Measurements from ENCODE around the gene LSM12. TPM values are rescaled to one million over a fixed set of nuclear protein-coding genes. Genes with fewer than 3 reads are reported as not detected.
A peak's percentile ranks its signal among the peaks of the same experiment; 100 is the strongest.

LSM12 gene
- total and polyA plus RNA-seq, 2 of the 8 experiments (the other 6 are each of a cell fraction or from before 2014, with no cell fraction given): 69.8 to 142 TPM

DNA sequence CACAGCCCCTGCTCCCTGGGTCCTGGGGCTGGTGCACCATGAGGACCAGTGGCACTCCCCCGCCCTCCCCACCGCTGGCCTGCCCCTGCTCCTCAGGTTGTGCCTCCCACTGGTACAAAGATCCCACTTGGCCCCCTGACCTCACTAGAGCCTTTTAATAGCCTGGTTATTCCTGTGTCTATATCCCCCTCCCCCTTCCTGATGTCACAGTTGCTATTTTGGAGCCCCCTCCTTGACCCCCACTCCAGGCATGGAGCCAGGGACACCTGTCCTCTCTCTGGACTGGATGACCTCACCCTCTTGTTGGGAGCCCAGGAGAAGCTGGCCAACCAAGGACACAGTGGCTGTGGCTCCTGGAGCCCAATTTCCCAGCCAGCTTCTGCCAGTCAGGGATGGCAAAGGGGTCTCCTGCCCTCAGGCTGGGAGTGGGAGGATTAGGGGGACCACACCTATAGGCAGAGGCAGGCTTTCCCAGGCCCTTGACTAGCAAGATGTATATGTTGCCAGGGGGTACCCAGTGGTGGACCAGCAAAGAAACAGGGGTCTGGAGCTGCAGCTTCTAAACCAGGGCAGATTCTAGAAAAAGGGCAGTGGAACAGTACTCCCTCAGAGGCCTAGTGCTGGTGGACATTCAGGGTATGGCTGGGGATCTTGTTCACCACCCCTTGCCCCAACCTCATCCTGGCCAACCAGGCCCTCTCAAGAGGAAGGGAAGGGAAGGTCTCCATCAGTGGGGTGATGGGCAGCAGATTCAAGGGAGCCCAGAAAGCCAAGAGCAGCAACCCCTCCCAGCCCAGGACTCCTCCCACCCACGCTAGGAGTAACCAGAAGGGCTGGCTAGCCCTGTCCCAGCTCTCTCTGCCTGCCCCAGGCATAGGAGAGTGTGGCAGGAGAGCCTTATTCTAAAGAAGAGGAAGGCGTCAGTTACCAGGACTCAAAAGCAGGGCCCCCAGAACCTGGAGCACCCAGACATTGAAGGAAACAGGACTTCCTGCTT lies 46.1 kb upstream of the LSM12 start:
- peaks cover 0 to 34% (median 26%) of the 10 kb centered on the region in 4 experiments; a peak in 6 of 7 replicates for H3K4me1 ChIP-seq (replicated peaks in 1 of 4; ENCODE audit: control insufficient read depth in 3 of 4, insufficient read depth in 4 of 4, low read length in 3 of 4)
- H3K23ac ChIP-seq (ENCODE audit: insufficient read length): no peak overlapping the region
- no peak overlapping the region for H3K4ac ChIP-seq (replicated peaks; ENCODE audit: insufficient read length, low read depth, low read length)
- H3K14ac ChIP-seq (ENCODE audit: insufficient read length): no peak overlapping the region
- no peaks in the 10 kb centered on the region for H3K9me3 ChIP-seq (ENCODE audit: insufficient read depth in 2 of 2, low read depth in 1 of 2, low read length in 1 of 2)
- peaks cover 0 to 2% (median 0%) of the 10 kb centered on the region in 4 experiments; a peak in 4 of 8 replicates for H3K36me3 ChIP-seq (ENCODE audit: control insufficient read depth in 2 of 4, insufficient read depth in 4 of 4, low read length in 3 of 4)
- H3K4me2 ChIP-seq (ENCODE audit: insufficient read depth in 1 of 2, low read depth in 2 of 2, low read length in 2 of 2): peak overlapping the region in 1 of 2 experiments; percentile 52; a peak in 1 of 4 replicates
- no peaks in the 10 kb centered on the region; the same call in 1 of the 2 replicates for H3K23me2 ChIP-seq (ENCODE audit: low read depth, low read length)
- WGBS, 2 experiments (ENCODE audit: extremely low coverage in 1 of 2, insufficient coverage in 1 of 2, insufficient read length in 1 of 2, insufficient replicate concordance in 2 of 2, low coverage in 1 of 2, low lambda C conversion rate in 2 of 2, missing lambda C conversion rate in 1 of 2): 69% methylated on average over 4 of the region's 4 CpGs; no CpG with 5 or more reads in 1 of the 2 experiments
- peaks cover 0 to 53% of the 10 kb centered on the region in 2 experiments; a peak in 2 of 4 replicates for H3K79me2 ChIP-seq (ENCODE audit: control insufficient read depth in 1 of 2, insufficient read depth in 2 of 2, low read length in 2 of 2)
- no peak overlapping the region for H2BK120ac ChIP-seq (replicated peaks; ENCODE audit: low read depth, low read length)
- H2BK20ac ChIP-seq (ENCODE audit: low read length): 0 out of 2 replicates have a peak overlapping the region, but pooled peaks have one; percentile 61
- H3K27me3 ChIP-seq (replicated peaks in 1 of 4; ENCODE audit: control insufficient read depth in 3 of 4, extremely low read depth in 1 of 4, insufficient read depth in 3 of 4, low read length in 3 of 4): no peaks in the 10 kb centered on the region; a peak in 1 of 7 replicates
- no peak overlapping the region for H4K91ac ChIP-seq (replicated peaks; ENCODE audit: insufficient read length, low read length)
- peak overlapping the region; percentile 75; the same call in 1 of the 2 replicates for H2BK5ac ChIP-seq (ENCODE audit: low read depth, low read length)
- peaks cover 10 to 21% of the 10 kb centered on the region in 2 experiments for H4K20me1 ChIP-seq (replicated peaks in 1 of 2; ENCODE audit: control insufficient read depth in 1 of 2, insufficient read depth in 2 of 2, low read length in 2 of 2)
- DNase-seq (ENCODE audit: low read depth in 1 of 2, low spot score in 2 of 2) (no peak), FAIRE-seq (no peak)
- H3K79me1 ChIP-seq (ENCODE audit: low read depth, low read length): peaks cover 30% of the 10 kb centered on the region
- ChIA-PET CTCF (ENCODE audit: partially characterized antibody) (interaction anchor here (1.1 to 34.4 kb wide), 6 partner anchors 2 to 104 kb away, joined by 4 to 638 read pairs (median 16); partner anchors contain the start of gene HDAC5), POLR2A (ENCODE audit: partially characterized antibody) (interaction anchor here (0.6 to 3.4 kb wide), 10 partner anchors 9 to 221 kb away, joined by 3 to 24 read pairs (median 4); partner anchors contain the start of gene HDAC5)
- peak overlapping the region; percentile 52 for H2BK12ac ChIP-seq (ENCODE audit: low read depth, low read length)
- peak overlapping the region; percentile 8; the same call in 1 of the 2 replicates for H2AK5ac ChIP-seq (ENCODE audit: low read depth, low read length)
- H4K8ac ChIP-seq (ENCODE audit: extremely low read depth, insufficient read depth, low read length): no peak overlapping the region; the same call in 1 of the 2 replicates
- no peak overlapping the region for H3K9ac ChIP-seq (replicated peaks in 1 of 4; ENCODE audit: extremely low read depth in 1 of 4, low read depth in 3 of 4, low read length in 3 of 4)
- no peak overlapping the region for H2AFZ ChIP-seq (ENCODE audit: low read length)
- H3K18ac ChIP-seq (ENCODE audit: extremely low read depth, low read length): no peak overlapping the region
- H3K4me3 ChIP-seq (ENCODE audit: extremely low read depth in 1 of 4, insufficient read depth in 2 of 4, low read depth in 3 of 4, low read length in 4 of 4): no peak overlapping the region
- no peak overlapping the region for H4K5ac ChIP-seq (ENCODE audit: insufficient read length, low read depth, low read length)
- no peak overlapping the region for H3K27ac ChIP-seq (ENCODE audit: low read depth, low read length)
- no peak overlapping the region for H3K56ac ChIP-seq (replicated peaks; ENCODE audit: insufficient read length, low read depth, low read length)
- 0 out of 2 replicates have a peak overlapping the region, but pooled peaks have one; percentile 5 for H2BK15ac ChIP-seq (ENCODE audit: low read length)
- TF ChIP-seq BRCA1 (IDR thresholded peaks at IDR 0.05; ENCODE audit: low read depth, low read length) (no peak), PHF8 (conservative IDR thresholded peaks at IDR 0.05; ENCODE audit: low read depth, low read length) (no peak), HDAC6 (IDR thresholded peaks at IDR 0.05; ENCODE audit: low read depth, low read length) (no peak), SP4 (IDR thresholded peaks at IDR 0.05; ENCODE audit: low read length) (no peak), EP300 (IDR thresholded peaks at IDR 0.05; ENCODE audit: borderline replicate concordance in 1 of 2, low read depth in 2 of 2, low read length in 2 of 2) (no peak), KDM4A (IDR thresholded peaks at IDR 0.05; ENCODE audit: low read depth, low read length, severe bottlenecking) (no peak), GTF2F1 (IDR thresholded peaks at IDR 0.05; ENCODE audit: borderline replicate concordance, low read depth, low read length) (no peak), ATF2 (IDR thresholded peaks at IDR 0.05; ENCODE audit: low read length) (no peak)

All from H1 (cell line).